GM10847 (cell line): ENCODE measurements around the gene AKR1B15.

Experiments used
- POLR2A ChIP-seq: IDR thresholded peaks from 2 replicates; pipeline ENCODE4 v1.6.1; 2011; ENCODE audit not compliant: insufficient read length; ENCODE audit errors: extremely low read depth

The AKR1B15 gene

GRCh38 chr7:134602881-134603451 is 54.1 kb downstream of the AKR1B15 start:
- TF ChIP-seq POLR2A = no peak

DNA sequence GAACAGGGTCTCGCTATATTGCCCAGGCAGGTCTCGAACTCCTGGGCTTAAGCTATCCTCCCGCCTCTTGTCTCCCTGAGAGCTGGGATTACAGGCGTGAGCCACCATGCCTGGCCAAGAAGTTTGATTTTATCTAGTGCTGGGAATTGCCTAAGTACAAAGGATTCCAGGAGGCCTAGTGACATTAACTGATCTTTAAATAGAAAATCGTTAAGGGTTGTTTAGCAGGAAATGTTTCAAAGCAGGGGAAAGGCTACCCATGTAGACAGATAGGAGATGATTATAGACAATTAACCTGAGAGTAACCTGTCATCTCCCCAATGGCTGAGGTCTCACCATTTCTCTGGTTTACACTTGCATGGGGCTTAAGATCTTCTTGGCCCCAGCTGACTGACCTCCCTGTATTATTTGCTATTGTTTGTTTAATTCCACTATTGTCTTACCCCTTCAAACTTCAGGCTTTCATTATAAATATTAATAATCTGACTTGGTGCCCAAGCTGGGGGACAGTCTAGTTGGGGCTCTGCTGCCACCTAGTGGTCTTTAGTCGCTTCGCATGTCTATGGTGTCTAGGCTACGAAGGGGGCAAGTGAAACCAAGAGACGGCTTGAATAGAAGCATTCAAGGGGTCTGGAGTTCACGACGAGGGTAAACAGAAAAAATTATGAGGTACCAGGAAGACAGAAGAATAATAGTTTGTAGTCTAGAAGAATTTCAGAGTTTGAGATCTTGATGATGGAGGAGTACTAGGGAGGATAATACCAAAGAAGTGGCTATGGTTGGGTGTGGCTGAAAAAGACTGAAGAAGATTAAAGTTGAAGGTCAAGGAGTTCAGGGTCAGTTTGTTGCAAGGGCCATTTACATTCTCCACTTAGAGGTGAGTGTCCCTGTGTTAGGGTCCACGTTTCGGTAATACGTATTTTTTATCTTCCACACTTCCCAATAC is 57.3 kb downstream of the AKR1B15 start:
- TF ChIP-seq POLR2A = no peak

- TF ChIP-seq POLR2A = no peak
Measured at GRCh38 chr7:134611611-134612151, 62.8 kb downstream of the AKR1B15 start.

- no peak for TF ChIP-seq POLR2A
Measured at GRCh38 chr7:134612197-134612596, 63.3 kb downstream of the AKR1B15 start.

DNA sequence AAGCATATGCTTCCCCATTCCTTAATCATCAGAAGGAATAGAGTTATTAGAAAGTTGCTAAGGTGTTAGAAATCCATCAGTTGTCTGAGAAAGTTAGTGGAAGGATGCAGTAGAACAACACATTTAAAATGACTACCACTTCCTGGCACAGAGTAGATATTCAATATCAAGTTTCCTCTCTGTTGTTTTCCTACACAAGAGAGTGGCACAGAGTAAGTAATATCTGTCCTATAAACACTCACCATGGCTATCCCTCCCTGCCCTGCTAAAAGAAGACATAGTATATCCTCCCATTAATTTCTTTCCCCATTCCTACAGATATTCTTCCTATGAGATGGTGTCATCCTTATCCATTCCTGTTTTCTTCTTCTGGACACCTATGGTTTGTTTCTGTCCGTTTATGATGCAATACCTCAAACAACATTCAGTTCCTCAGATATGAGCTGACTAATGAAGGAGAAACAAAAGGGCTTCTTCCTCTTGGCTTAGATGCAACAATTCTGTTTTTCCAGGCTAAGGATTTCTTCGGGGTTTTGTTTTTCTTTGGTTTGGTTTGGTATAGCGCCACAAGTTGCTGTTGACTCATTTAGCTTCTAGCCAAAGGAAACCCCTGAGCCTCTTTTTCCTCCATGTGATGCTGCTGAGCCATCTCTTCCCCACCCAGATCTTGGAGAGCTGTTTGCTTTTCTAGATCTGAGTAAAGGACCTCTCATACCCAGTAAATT is 64.9 kb downstream of the AKR1B15 start:
- TF ChIP-seq POLR2A = no peak

GRCh38 chr7:134616611-134617010 is 67.7 kb downstream of the AKR1B15 start:
- TF ChIP-seq POLR2A = no peak

GRCh38 chr7:134618756-134619530 is 70.0 kb downstream of the AKR1B15 start:
- TF ChIP-seq POLR2A = no peak

- no peak for TF ChIP-seq POLR2A
Measured at GRCh38 chr7:134619627-134620331, 70.9 kb downstream of the AKR1B15 start.

DNA sequence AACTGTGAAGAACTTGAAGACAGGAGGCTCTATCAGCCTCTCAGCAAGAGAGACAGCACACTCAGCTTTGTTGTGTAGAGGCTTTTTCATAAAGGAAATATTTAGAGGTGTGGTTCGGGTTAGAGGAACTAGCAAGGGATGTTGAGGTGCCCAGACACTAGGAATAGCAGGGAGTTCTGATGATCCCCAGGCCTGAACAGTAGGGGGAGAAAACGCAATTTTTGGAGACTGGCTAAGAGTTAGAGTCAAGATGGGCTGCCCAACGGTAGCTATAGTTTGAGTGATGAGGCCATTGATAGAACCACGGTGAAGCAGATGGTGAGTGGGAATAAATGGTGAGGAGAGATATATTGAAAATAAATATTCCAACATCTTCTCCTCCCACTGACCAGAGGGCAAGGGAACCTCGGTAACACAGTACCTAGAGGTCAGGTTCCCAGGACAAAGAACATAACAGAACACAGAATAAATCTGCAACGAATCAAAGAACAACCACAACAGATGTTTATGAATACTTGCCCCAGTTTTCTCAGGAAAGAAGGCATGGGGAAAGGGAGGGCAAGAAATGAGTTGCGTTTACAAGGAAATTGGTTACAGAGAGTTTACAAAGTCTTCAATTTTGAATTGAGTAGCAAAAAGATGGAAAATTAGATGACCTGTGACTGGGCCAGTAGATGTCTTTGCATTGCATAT is 73.5 kb downstream of the AKR1B15 start:
- TF ChIP-seq POLR2A = no peak

DNA sequence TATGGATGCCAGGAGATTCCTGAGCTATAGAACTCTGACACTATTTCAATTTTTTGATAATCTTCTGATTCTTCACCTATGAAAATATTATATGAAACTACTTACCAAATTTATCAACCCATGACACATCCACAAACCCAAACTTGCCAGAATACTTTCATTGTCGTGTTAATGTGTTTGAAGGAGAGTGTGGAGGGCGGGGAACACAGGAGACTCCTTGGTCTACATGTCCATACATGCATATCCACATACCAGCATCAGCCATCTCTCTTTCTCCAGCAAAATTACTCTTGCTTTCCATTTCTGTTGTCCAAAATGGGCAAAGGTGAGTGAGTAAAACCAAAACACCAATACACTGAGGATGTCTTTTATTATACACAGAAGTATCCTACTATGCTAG is 74.3 kb downstream of the AKR1B15 start:
- no peak for TF ChIP-seq POLR2A

DNA sequence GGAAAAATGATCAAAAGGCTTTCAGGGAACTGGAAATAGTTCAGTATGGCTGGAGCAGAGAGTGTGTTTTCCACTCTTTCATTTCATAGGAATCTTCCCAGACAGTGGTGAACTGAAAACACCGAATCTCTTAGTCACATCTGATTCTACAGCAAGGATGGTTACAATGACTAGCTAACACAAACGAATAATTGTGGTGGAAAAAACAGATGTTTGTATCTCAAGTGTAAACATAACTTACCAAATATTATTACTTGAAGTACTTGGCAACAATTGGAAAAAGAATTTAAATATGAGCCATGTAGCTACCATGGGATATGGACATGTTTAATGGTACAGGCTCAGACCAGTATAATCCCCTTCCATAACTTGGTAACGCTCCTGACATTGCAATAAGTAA is 76.6 kb downstream of the AKR1B15 start:
- no peak for TF ChIP-seq POLR2A

- no peak for TF ChIP-seq POLR2A
Measured at GRCh38 chr7:134627109-134627774, 78.3 kb downstream of the AKR1B15 start.

- no peak for TF ChIP-seq POLR2A
Measured at GRCh38 chr7:134627775-134628153, 78.9 kb downstream of the AKR1B15 start.
